Measurements from ENCODE around the gene CCR3. TPM values are rescaled to one million over a fixed set of nuclear protein-coding genes. Genes with fewer than 3 reads are reported as not detected.
A peak's percentile ranks its signal among the peaks of the same experiment; 100 is the strongest.
"Not testable (repeated sequence)": the region's sequence is repeated elsewhere in the genome, so short reads cannot be mapped to it uniquely, and the experiment has no call there.

The CCR3 gene
- total and polyA plus RNA-seq, 2 experiments from 2014 or later: not detected

DNA sequence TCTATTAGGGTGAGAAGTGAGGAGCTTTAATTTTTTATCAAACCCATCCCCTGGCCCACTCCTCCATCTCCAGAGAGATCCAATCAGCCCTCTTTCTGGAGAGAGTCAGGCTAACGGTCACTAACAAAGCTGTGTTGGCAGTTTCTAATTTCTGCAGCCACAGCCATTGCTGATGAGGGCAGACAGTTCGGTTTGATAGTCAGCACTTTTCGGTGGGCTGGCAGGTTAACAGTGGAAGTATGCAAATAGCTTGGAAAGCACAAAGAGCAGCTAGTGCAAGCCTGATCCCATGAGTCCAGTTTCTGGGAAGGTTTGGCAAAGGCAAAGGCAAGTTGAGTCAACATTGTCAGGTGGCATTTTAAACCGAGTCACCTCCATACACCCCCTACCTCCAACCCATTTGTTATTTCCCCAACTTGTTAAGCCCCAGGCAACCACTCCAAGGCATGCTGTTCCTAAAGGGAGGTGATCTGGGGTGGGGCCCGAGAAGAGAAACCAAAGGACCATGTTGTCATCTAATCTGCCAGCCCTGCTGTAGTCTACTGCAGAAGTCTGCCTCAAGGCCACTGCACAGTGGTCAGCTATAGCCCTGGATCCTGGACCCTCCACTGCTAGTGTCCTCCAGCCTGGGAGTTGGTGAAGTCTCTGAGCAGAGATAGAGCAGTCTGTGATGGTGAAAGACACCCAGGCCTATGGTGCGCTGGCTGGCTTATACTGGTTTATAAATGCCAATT is 35.8 kb upstream of the CCR3 start (continued):
- TF ChIP-seq, protein P1, sequence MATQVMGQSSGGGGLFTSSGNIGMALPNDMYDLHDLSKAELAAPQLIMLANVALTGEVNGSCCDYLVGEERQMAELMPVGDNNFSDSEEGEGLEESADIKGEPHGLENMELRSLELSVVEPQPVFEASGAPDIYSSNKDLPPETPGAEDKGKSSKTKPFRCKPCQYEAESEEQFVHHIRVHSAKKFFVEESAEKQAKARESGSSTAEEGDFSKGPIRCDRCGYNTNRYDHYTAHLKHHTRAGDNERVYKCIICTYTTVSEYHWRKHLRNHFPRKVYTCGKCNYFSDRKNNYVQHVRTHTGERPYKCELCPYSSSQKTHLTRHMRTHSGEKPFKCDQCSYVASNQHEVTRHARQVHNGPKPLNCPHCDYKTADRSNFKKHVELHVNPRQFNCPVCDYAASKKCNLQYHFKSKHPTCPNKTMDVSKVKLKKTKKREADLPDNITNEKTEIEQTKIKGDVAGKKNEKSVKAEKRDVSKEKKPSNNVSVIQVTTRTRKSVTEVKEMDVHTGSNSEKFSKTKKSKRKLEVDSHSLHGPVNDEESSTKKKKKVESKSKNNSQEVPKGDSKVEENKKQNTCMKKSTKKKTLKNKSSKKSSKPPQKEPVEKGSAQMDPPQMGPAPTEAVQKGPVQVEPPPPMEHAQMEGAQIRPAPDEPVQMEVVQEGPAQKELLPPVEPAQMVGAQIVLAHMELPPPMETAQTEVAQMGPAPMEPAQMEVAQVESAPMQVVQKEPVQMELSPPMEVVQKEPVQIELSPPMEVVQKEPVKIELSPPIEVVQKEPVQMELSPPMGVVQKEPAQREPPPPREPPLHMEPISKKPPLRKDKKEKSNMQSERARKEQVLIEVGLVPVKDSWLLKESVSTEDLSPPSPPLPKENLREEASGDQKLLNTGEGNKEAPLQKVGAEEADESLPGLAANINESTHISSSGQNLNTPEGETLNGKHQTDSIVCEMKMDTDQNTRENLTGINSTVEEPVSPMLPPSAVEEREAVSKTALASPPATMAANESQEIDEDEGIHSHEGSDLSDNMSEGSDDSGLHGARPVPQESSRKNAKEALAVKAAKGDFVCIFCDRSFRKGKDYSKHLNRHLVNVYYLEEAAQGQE (IDR thresholded peaks at IDR 0.05; ENCODE audit: unreplicated experiment): no peak
- no peak for TF ChIP-seq STAT1 (IDR thresholded peaks at IDR 0.05; ENCODE audit: unreplicated experiment)
- TF ChIP-seq POLR2AphosphoS5 (IDR thresholded peaks at IDR 0.05; ENCODE audit: low read depth): no peak

DNA sequence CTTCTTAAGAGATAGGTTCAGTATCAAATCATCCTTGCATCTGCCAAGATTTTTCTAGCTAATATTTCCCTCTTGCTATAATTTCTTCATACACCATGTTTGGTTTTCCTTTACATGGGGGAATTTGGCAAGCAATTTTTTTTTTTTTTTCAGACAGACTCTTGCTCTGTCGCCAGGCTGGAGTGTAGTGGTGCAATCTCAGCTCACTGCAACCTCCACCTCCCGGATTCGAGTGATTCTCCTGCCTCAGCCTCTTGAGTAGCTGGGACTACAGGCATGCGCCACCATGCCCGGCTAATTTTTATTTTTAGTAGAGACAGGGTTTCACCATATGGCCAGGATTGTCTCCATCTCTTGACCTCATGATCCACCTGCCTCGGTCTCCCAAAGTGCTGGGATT is 34.7 kb upstream of the CCR3 start:
- H3K4me3 Mint-ChIP-seq; H4K20me1 ChIP-seq (replicated peaks; ENCODE audit: insufficient read depth); H3F3A ChIP-seq (replicated peaks; ENCODE audit: low read depth); H3K27ac Mint-ChIP-seq; H3K27ac ChIP-seq (ENCODE audit: low read depth); H3K9me3 Mint-ChIP-seq; H3K4me1 Mint-ChIP-seq; H3K79me2 ChIP-seq (replicated peaks; ENCODE audit: insufficient read depth); H3K4me1 ChIP-seq (ENCODE audit: insufficient read depth); H3K4me3 ChIP-seq; ATAC-seq; H2AFZ ChIP-seq; DNase-seq (ENCODE audit: low spot score); H3K27me3 Mint-ChIP-seq (ENCODE audit: insufficient read depth, low read depth, poor library complexity); H3K36me3 ChIP-seq (ENCODE audit: insufficient read depth); H3K36me3 Mint-ChIP-seq (ENCODE audit: low read depth); H3K27me3 ChIP-seq (ENCODE audit: insufficient read depth); H3K4me2 ChIP-seq: not testable (repeated sequence)
- H3K9me2 ChIP-seq (ENCODE audit: insufficient read depth): peaks cover 19% of the 10 kb centered on the region

DNA sequence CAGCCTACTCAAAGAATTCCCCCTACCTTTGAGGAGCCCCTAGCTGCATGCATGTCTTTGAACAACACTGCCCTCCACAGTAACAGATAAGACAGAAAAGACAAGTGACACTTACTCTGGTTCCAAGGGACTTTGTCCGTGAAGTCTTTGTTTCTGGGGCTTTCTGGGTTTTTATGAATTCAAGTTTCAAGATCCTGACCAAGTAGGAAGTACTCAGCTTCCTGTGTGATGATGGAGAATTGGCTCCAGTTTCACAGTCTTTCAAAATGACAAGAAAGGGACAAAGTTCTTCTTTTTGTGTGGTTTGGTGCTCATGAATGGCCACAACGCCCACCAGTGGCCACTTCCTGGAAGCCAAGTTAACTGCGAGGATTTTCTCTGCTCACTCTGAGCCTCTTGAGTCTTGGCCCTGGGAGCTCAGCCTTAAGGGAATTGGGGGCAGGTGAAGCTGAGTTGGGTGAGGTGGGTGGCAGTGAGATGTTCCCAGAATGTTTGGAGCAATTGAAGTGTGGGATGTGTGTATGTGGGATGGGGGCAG is 34.0 kb upstream of the CCR3 start, which contains the start of gene CCR1:
Gene CCR1 (minus strand): TSS at position 147 of the 538 bp plus-strand sequence. CDS start 4,000 bp downstream, outside the sequence.
- peaks cover 19% of the 10 kb centered on the region for H3K9me2 ChIP-seq (ENCODE audit: insufficient read depth)
- H3K27ac Mint-ChIP-seq: no peak within 1 kb of the TSS
- H3K4me3 Mint-ChIP-seq: no peak within 1 kb of the TSS
- no peaks in the 10 kb centered on the region for H3F3A ChIP-seq (replicated peaks; ENCODE audit: low read depth)
- no peak within 1 kb of the TSS for H3K4me2 ChIP-seq
- H3K4me3 ChIP-seq: no peak within 1 kb of the TSS
- peak; percentile 90 for ATAC-seq
- H2AFZ ChIP-seq: 0 out of 2 replicates have a peak within 1 kb of the TSS, but pooled peaks have one; percentile 6
- peaks cover 2% of the 10 kb centered on the region for H3K27me3 Mint-ChIP-seq (ENCODE audit: insufficient read depth, low read depth, poor library complexity)
- H3K27me3 ChIP-seq (ENCODE audit: insufficient read depth): no peaks in the 10 kb centered on the region
- H3K4me1 Mint-ChIP-seq: peaks cover 8% of the 10 kb centered on the region
- H3K36me3 ChIP-seq (ENCODE audit: insufficient read depth): no peaks in the 10 kb centered on the region
- H3K4me1 ChIP-seq (ENCODE audit: insufficient read depth): peaks cover 5% of the 10 kb centered on the region; the same call in 1 of the 2 replicates
- peaks cover 2% of the 10 kb centered on the region; the same call in 1 of the 3 replicates for H3K9me3 Mint-ChIP-seq
- H4K20me1 ChIP-seq (replicated peaks; ENCODE audit: insufficient read depth): no peaks in the 10 kb centered on the region
- peak; percentile 77 for DNase-seq (ENCODE audit: low spot score)
- H3K27ac ChIP-seq (ENCODE audit: low read depth): no peak within 1 kb of the TSS
- H3K36me3 Mint-ChIP-seq (ENCODE audit: low read depth): no peaks in the 10 kb centered on the region
- no peaks in the 10 kb centered on the region for H3K79me2 ChIP-seq (replicated peaks; ENCODE audit: insufficient read depth)
- TF ChIP-seq STAT1 (IDR thresholded peaks at IDR 0.05; ENCODE audit: unreplicated experiment): no peak
- TF ChIP-seq, protein P2, sequence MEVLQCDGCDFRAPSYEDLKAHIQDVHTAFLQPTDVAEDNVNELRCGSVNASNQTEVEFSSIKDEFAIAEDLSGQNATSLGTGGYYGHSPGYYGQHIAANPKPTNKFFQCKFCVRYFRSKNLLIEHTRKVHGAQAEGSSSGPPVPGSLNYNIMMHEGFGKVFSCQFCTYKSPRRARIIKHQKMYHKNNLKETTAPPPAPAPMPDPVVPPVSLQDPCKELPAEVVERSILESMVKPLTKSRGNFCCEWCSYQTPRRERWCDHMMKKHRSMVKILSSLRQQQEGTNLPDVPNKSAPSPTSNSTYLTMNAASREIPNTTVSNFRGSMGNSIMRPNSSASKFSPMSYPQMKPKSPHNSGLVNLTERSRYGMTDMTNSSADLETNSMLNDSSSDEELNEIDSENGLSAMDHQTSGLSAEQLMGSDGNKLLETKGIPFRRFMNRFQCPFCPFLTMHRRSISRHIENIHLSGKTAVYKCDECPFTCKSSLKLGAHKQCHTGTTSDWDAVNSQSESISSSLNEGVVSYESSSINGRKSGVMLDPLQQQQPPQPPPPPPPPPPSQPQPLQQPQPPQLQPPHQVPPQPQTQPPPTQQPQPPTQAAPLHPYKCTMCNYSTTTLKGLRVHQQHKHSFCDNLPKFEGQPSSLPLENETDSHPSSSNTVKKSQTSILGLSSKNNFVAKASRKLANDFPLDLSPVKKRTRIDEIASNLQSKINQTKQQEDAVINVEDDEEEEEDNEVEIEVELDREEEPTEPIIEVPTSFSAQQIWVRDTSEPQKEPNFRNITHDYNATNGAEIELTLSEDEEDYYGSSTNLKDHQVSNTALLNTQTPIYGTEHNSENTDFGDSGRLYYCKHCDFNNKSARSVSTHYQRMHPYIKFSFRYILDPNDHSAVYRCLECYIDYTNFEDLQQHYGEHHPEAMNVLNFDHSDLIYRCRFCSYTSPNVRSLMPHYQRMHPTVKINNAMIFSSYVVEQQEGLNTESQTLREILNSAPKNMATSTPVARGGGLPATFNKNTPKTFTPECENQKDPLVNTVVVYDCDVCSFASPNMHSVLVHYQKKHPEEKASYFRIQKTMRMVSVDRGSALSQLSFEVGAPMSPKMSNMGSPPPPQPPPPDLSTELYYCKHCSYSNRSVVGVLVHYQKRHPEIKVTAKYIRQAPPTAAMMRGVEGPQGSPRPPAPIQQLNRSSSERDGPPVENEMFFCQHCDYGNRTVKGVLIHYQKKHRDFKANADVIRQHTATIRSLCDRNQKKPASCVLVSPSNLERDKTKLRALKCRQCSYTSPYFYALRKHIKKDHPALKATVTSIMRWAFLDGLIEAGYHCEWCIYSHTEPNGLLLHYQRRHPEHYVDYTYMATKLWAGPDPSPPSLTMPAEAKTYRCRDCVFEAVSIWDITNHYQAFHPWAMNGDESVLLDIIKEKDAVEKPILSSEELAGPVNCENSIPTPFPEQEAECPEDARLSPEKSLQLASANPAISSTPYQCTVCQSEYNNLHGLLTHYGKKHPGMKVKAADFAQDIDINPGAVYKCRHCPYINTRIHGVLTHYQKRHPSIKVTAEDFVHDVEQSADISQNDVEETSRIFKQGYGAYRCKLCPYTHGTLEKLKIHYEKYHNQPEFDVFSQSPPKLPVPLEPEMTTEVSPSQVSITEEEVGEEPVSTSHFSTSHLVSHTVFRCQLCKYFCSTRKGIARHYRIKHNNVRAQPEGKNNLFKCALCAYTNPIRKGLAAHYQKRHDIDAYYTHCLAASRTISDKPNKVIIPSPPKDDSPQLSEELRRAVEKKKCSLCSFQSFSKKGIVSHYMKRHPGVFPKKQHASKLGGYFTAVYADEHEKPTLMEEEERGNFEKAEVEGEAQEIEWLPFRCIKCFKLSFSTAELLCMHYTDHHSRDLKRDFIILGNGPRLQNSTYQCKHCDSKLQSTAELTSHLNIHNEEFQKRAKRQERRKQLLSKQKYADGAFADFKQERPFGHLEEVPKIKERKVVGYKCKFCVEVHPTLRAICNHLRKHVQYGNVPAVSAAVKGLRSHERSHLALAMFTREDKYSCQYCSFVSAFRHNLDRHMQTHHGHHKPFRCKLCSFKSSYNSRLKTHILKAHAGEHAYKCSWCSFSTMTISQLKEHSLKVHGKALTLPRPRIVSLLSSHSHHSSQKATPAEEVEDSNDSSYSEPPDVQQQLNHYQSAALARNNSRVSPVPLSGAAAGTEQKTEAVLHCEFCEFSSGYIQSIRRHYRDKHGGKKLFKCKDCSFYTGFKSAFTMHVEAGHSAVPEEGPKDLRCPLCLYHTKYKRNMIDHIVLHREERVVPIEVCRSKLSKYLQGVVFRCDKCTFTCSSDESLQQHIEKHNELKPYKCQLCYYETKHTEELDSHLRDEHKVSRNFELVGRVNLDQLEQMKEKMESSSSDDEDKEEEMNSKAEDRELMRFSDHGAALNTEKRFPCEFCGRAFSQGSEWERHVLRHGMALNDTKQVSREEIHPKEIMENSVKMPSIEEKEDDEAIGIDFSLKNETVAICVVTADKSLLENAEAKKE (CRISPR knock-in tag; IDR thresholded peaks at IDR 0.05): no peak
- TF ChIP-seq, protein P1 (IDR thresholded peaks at IDR 0.05; ENCODE audit: unreplicated experiment): no peak
